HepG2 (cell line): ENCODE data around the gene AVPR2. TPM values are rescaled to one million over a fixed set of nuclear protein-coding genes. Genes with fewer than 3 reads are reported as not detected.

Source experiments
- ARNT ChIP-seq: fragments of 450-650 bp; IDR thresholded peaks from 2 replicates; pipeline ENCODE4 v1.6.1; 2017
- CEBPB ChIP-seq: IDR thresholded peaks from 2 replicates; pipeline ENCODE4 v1.6.1; 2011; ENCODE audit warnings: low read depth, low read length, improper control_type of control experiment, borderline replicate concordance
- CENPT ChIP-seq: sonication (generic); formaldehyde crosslinking; IDR thresholded peaks from 2 replicates; pipeline ENCODE4 v1.8.0; 2022; ENCODE audit warnings: low read depth, mild to moderate bottlenecking, moderate library complexity, missing genetic modification reagents
- JUN ChIP-seq: sonication (generic); formaldehyde crosslinking; IDR thresholded peaks from 2 replicates; pipeline ENCODE4 v1.4.0; 2020; ENCODE audit warnings: mild to moderate bottlenecking, missing genetic modification reagents
- MXD4 ChIP-seq: IDR thresholded peaks from 2 replicates; pipeline ENCODE4 v1.6.1; 2016; ENCODE audit warnings: mild to moderate bottlenecking, missing biosample characterization, missing genetic modification reagents
- THAP7 ChIP-seq: sonication (generic); formaldehyde crosslinking; IDR thresholded peaks from 2 replicates; pipeline ENCODE4 v1.8.1; 2023; ENCODE audit warnings: mild to moderate bottlenecking, missing genetic modification reagents
- ZBTB33 ChIP-seq: sonication (generic); formaldehyde crosslinking; IDR thresholded peaks from 2 replicates; pipeline ENCODE4 v1.4.0; 2020; ENCODE audit warnings: missing genetic modification reagents
- ZHX2 ChIP-seq, 2 experiments: sonication (generic) in 1 of 2; formaldehyde crosslinking in 1 of 2; IDR thresholded peaks; 2 replicates each; pipeline versions ENCODE4 v1.6.1 to v1.9.0; 2014 to 2022; ENCODE audit warnings: antibody characterized with exemption in 1 of 2, borderline replicate concordance in 1 of 2, inconsistent platforms in 1 of 2, low read depth in 1 of 2, missing genetic modification reagents in 1 of 2
- ZNF678 ChIP-seq: sonication (generic); formaldehyde crosslinking; IDR thresholded peaks from 2 replicates; pipeline ENCODE4 v1.4.0; 2020; ENCODE audit warnings: mild to moderate bottlenecking, missing genetic modification reagents
- polyA plus RNA-seq, 8 experiments: library from polyadenylated mRNA; depleted of rRNA in 3 of 8; stranded (reverse) in 7 of 8; unstranded in 1 of 8; fragments of >200 nt; fragmentation: Illumina TruSeq in 4 of 8; extraction: Trizol in 4 of 8; gene quantifications; 2 replicates each; pipeline versions ENCODE4 v1.2.1 to v1.2.3, GENCODE V29; 2011 to 2016; ENCODE audit warnings: low read depth in 4 of 8, missing spikeins in 1 of 8, mixed read lengths in 1 of 8; ENCODE audit not compliant: insufficient read depth in 1 of 8
- total RNA-seq, 5 experiments: library from RNA; depleted of rRNA; stranded (reverse); fragments of >200 nt; fragmentation: Illumina TruSeq; extraction: Trizol; gene quantifications; 2 replicates each; pipeline ENCODE4 v1.2.3, GENCODE V29; 2016; ENCODE audit warnings: low read depth in 1 of 5

The AVPR2 gene
- total and polyA plus RNA-seq, 2 of the 13 experiments (the other 11 are each of a cell fraction or from before 2014, with no cell fraction given) = not detected

- TF ChIP-seq ZBTB33 = no peak
- TF ChIP-seq THAP7 (CRISPR knock-in tag) = no peak
- no peak for TF ChIP-seq ZHX2 (IDR thresholded peaks at IDR 0.05; ENCODE audit: low read depth)
- TF ChIP-seq ZHX2 (CRISPR knock-in tag; IDR thresholded peaks at IDR 0.05; ENCODE audit: borderline replicate concordance) = no peak
- TF ChIP-seq ZNF678 (CRISPR knock-in tag) = no peak
- TF ChIP-seq ARNT = no peak
- no peak for TF ChIP-seq CENPT (CRISPR knock-in tag)
- TF ChIP-seq MXD4 = no peak
- TF ChIP-seq JUN (CRISPR knock-in tag) = no peak
- TF ChIP-seq CEBPB = no peak
Observed at GRCh38 chrX:153882086-153882498, 22.4 kb upstream of the AVPR2 start (continued).
